A549 treated with AZD2906 at 1 μM for 4 hours (cell line): ENCODE results near the gene ARMC12. TPM values are rescaled to one million over a fixed set of nuclear protein-coding genes. Genes with fewer than 3 reads are reported as not detected.

Experiments
- total RNA-seq: library from RNA; stranded (reverse); fragments of 200-300 nt; extraction: Qiagen RNA extraction; gene quantifications from 5 replicates; pipeline ENCODE4 v1.2.3, GENCODE V29; 2022

ARMC12 gene
- 0.55 to 1.3 TPM (median 0.88 TPM) in 5 replicates for total RNA-seq

GRCh38 chr6:35736982-35737412 lies at the start of gene ARMC12:
ARMC12 (plus strand) TSS chr6:35737032; CDS start chr6:35737109, 77 bp downstream.

GRCh38 chr6:35688605-35689322 lies 48.1 kb upstream of the ARMC12 start, which contains the start of gene FKBP5:
FKBP5 (minus strand) TSS chr6:35688915; CDS start chr6:35642824, 46,091 bp downstream.

GRCh38 chr6:35776364-35777215 lies 39.8 kb downstream of the ARMC12 start, which contains the start of gene CLPSL2:
CLPSL2 (plus strand) TSS chr6:35776598; CDS start chr6:35776619, 21 bp downstream.

GRCh38 chr6:35780719-35781118 lies 43.9 kb downstream of the ARMC12 start, which contains the start of gene CLPSL1:
CLPSL1 (plus strand) TSS chr6:35781019; CDS start chr6:35781111, 92 bp downstream.

Other genes with a start within 250 kb of the ARMC12 start
- gene TEAD3, start 240.0 kb upstream of the ARMC12 start, total RNA-seq: 6.8 to 9.2 TPM (median 8.6 TPM) in 5 replicates
- not detected in 5 replicates for gene TULP1, start 224.1 kb upstream of the ARMC12 start, total RNA-seq
- gene FKBP5, start 48.1 kb upstream of the ARMC12 start, total RNA-seq: 137 to 191 TPM (median 163 TPM) in 5 replicates
- gene CLPSL2, start 39.6 kb downstream of the ARMC12 start, total RNA-seq: 0.53 to 2.0 TPM (median 1.00 TPM) in 5 replicates
- gene CLPSL1, start 44.0 kb downstream of the ARMC12 start, total RNA-seq: not detected in 5 replicates
- not detected in 5 replicates for gene CLPS, start 60.3 kb downstream of the ARMC12 start, total RNA-seq
- gene LHFPL5, start 68.3 kb downstream of the ARMC12 start, total RNA-seq: 0.15 to 0.23 TPM (median 0.21 TPM) in 4 of 5 replicates, not detected in the other
- gene SRPK1, start 184.1 kb downstream of the ARMC12 start, total RNA-seq: 24.9 to 55.6 TPM (median 29.7 TPM) in 5 replicates